ENCODE measurements around the gene ZC3H7A. TPM values are rescaled to one million over a fixed set of nuclear protein-coding genes. Genes with fewer than 3 reads are reported as not detected.
A peak's percentile ranks its signal among the peaks of the same experiment; 100 is the strongest.

Gene ZC3H7A
- total and polyA plus RNA-seq, 2 of the 13 experiments (the other 11 are each of a cell fraction or from before 2014, with no cell fraction given), result 29.2 to 36.8 TPM

- TF ChIP-seq ZNF337 (CRISPR knock-in tag; IDR thresholded peaks at IDR 0.05; ENCODE audit: borderline replicate concordance, low read depth) (no peak), ZNF281 (CRISPR knock-in tag; IDR thresholded peaks at IDR 0.05; ENCODE audit: borderline replicate concordance) (no peak; the same call in 1 of the 2 replicates), ZZZ3 (CRISPR knock-in tag; IDR thresholded peaks at IDR 0.05; ENCODE audit: borderline replicate concordance) (no peak), KMT2A (CRISPR knock-in tag; IDR thresholded peaks at IDR 0.05) (peak; percentile 38; the same call in 1 of the 2 replicates), ZNF773 (CRISPR knock-in tag; IDR thresholded peaks at IDR 0.05; ENCODE audit: borderline replicate concordance) (no peak; the same call in 1 of the 2 replicates), ZMYM2 (CRISPR knock-in tag; IDR thresholded peaks at IDR 0.05) (peak; percentile 92; the same call in 1 of the 2 replicates), ZNF280B (CRISPR knock-in tag; IDR thresholded peaks at IDR 0.05; ENCODE audit: borderline replicate concordance) (0 out of 2 replicates have a peak, but pooled peaks have one; percentile 51), CTCF (CRISPR knock-in tag; IDR thresholded peaks at IDR 0.05) (0 out of 2 replicates have a peak, but pooled peaks have one; percentile 6), ZNF660 (CRISPR knock-in tag; IDR thresholded peaks at IDR 0.05; ENCODE audit: borderline replicate concordance, low read depth) (no peak), THYN1 (CRISPR knock-in tag; IDR thresholded peaks at IDR 0.05; ENCODE audit: borderline replicate concordance, low read depth) (no peak), ASH2L (IDR thresholded peaks at IDR 0.05; ENCODE audit: insufficient read length, low read depth, low read length) (peak; percentile 99), SALL2 (CRISPR knock-in tag; IDR thresholded peaks at IDR 0.05) (peak; percentile 83; the same call in 1 of the 2 replicates), IKZF4 (CRISPR knock-in tag; IDR thresholded peaks at IDR 0.05; ENCODE audit: borderline replicate concordance, low read depth, not compliant biosample characterization) (no peak)
Observed at GRCh38 chr16:11748404-11749254, 48.4 kb downstream of the ZC3H7A start (continued).

Measured in HepG2 (cell line).